Sciatic nerve (tissue), 2 donors: Measurements from ENCODE around the gene EPHA2. TPM values are rescaled to one million over a fixed set of nuclear protein-coding genes. Genes with fewer than 3 reads are reported as not detected.
"Not testable (repeated sequence)": the region's sequence is repeated elsewhere in the genome, so short reads cannot be mapped to it uniquely, and the experiment has no call there.

Experiments
- ATAC-seq: fragments of 200-7000 bp; cut with Tn5 transposase; one replicate; pipeline ENCODE4 v1.9.1; 2020; ENCODE audit warnings: mild to moderate bottlenecking, moderate library complexity
- DNase-seq: peaks from one replicate; pipeline ENCODE4 v3.0.0-alpha.2; 2020; ENCODE audit warnings: low spot score
- intact Hi-C: fragments of 100-400 bp; cut with DNase I; formaldehyde crosslinking; loops from one replicate; pipeline ENCODE4 v1.14.2; 2022
- total RNA-seq: library from RNA; stranded (reverse); fragmentation: NEBNext Ultra II Directional; extraction: Animal tissue kit (Norgen Biotek cat#: 25700); gene quantifications from one replicate; pipeline ENCODE4 v1.2.1, GENCODE V29; 2021
- donor health status: DM: no; HTN: no; CAD: no.
- donor health status: DM: no; HTN: no; CAD: no.

EPHA2 gene
- total RNA-seq: 31.3 TPM

DNA sequence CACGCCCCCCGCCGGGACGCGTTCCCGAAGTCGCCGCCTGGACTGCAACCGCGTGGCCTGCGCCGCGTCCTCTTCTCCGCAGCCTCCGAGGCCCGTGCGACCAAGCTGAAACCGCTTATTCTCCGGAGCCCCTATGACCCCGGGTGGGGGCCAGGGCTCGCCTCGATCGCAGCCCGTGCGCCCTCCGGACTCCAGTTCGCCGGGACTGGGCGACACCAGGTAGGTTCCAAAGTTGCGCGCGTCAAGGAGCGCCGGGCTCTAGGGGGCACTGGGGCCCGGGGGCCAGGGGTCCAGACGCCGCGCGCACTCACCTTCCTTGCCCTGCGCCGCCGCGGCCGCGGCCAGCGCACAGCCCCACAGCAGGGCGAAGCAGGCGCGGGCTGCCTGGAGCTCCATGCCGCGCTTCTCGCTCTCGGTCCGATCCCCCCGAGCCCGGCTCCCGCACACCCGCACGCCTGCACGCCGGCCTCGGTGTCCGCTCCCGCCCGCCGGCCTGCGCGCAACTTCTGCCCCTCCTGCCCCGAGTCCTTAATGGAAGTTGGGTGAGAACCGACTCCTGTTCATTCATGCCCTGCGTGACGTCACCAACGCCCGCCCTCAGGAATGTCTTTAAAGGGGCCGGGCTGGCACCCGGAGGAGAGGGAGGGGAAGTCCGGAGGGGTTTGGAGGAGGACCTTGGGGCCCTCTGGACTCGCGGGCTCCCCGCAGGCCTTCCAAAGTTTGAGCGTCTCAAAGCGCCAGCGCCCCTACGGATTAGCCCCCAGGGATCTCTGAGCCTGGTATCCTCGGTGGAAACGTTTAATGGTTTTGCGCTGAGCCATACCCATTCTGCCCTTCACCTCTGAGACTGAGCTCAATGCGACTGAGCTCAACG lies at the start of gene EPHA2:
TSS of gene EPHA2 (minus strand) at position 533 of the 874 bp plus-strand sequence. CDS start at position 396, 137 bp downstream.
- ATAC-seq (peak; percentile 64), DNase-seq (peak; percentile 94)
- intact Hi-C loops: no loop called here

DNA sequence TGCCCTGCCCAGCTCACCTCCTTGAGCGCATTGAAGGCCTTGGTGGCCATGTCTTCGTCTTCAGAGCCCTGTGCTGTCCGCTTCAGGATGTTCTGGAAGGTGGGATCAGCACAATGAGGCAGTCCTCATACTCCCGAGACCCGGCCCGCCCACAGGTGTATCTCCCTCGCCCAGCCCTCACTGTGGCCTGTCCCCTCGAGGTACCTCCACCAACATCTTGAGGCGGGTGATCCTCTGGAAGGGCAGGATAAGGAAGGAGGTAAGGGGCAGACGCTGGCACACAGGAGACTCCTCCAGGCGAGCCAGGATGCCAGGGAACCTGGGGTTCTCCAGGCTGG lies 49.4 kb upstream of the EPHA2 start:
- ATAC-seq (no peak), DNase-seq (no peak)
- intact Hi-C loops: no loop called here

DNA sequence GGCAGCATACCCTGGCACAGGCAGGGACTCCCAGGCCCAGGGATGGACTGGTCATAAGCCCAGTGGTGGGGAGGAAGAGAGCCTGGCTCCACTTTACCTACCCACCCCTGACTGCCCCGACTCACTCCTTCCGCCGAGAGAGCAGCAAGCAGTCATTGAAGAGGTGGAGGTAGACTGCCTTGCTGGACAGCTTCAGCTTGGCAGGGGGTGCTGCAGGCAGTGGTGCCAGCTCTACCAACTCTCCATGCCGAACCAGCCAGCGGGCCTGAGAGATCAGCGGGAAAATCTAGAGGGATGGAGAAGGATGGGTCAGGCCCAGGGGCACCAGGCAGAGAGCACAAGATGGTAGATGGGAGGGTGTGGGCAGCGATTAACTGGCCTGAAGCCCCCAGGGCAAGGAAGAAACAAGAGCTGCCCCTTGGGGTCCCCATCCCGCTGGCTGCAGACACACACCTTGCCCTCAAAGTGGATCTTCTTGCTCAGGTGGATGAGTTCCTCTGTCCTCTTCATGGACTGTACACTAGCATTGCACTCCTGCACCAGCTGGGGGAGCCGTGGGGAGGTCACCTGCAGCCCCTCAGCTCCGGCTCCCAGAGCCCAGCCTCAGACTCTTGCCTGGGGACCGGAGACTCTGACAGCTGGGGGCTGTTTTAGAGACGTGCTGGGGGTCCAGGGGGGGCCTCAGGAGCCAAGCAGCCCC lies 48.9 kb upstream of the EPHA2 start:
- intact Hi-C loops: loop anchor here (5.0 kb wide), 1 partner anchor 963 kb away; no protein-coding TSS in a partner anchor
- no peak for DNase-seq
- no peak for ATAC-seq

DNA sequence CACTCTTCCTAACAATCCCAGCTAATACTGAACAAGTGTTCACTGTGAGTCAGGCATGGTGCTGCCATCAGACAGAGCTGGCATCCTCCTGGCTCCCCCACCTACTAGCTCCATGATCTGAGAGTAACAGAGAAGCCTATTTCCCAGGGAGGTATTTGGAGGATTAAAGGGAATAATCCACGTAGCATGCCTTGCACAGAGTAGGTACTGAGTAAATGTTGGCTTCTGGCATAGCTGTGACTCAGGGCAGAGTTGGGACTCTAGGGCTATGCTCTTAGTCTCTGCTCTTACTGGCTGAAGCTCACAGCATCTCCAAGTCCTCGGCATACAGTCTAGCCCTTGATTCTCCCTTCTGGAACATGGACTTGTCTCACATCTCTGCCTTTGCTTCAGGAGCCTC lies 48.3 kb upstream of the EPHA2 start:
- DNase-seq: no peak
- ATAC-seq: no peak
- intact Hi-C loops: loop anchor here (5.0 kb wide), 1 partner anchor 963 kb away; no protein-coding TSS in a partner anchor

DNA sequence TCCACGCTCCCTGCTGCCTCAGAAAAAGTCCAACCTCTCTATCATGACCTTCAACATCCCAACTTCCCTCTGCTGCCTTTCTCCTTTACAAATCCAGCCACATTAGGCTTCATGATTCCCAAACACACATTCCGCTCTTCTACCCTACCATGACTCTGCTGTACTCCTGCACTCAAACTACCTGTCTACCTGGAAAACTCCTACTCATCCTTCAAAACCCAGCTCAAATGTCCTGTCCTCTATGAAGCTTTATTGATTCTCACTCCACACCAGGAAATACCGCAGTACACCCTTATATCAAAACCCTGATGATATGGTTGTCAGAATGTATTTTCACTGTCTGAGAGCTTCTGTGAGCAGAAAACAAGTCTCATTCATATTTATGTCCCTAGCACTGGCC lies 47.7 kb upstream of the EPHA2 start:
- intact Hi-C loops: loop anchor here (5.0 kb wide), 1 partner anchor 964 kb away; no protein-coding TSS in a partner anchor
- ATAC-seq (no peak), DNase-seq (no peak)

DNA sequence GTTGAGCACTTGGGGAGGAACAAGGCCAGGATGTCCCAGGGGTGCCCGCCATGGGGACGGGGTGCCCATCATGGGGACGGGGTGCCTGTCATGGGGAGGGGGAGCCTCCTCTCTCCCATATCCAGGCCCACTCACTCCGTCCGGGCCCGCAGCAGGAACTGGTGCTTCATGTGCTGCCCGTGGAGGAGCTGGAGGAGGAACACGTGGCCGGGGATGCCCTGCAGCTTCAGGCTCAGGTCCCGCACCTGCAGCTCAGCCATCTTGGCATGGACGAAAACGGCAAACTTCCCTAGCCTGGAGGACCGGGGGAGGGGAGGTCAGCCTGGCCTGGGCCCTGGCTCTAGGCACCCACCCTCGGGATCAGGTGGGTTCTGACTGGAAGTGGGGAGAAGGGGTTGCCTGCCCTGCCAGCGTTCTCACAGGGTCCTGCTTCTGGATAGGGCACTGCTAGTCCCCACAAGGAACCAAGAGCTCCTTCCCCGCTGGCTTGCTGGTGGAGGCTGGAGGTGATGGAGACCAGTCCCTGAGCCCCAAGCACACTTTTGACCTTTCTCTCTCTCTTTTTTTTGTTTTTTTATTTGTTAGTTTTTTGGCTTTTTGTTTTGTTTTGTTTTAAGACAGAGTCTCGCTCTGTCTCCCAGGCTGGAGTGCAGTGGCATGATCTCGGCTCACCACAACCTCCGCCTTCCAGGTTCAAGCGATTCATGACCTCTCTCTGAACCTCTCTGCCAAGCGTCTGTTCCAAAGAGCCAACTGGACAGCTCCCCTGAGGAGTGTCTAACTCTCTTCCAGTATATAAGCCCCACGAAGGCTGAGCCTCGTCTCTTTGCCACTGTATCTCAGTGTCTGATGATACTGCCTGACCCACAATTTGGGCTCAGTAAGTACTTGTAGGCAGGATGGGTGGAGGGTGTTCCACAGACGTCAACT lies 46.7 kb upstream of the EPHA2 start:
- intact Hi-C loops: loop anchor here (5.0 kb wide), 1 partner anchor 965 kb away; no protein-coding TSS in a partner anchor
- DNase-seq: no peak
- no peak for ATAC-seq

DNA sequence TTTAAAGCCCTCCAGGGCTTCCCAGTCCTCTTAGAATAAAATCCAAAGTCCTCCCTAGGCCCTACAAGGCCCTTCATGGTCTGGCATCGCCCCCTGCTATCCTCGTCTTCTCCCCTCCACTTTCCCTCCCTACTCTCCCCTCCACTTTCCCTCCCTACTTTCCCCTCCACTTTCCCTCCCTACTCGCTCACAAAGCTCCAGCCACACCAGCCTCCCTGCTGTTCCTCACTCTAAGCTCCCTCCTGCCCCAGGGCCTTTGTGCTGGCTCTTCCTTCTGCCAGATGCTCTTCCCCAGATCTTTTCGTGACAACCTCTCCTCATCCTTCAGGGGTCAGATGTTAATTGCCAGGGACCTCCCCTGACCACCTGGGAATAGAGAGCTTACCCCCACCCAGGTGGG lies 43.8 kb upstream of the EPHA2 start:
- DNase-seq: no peak
- ATAC-seq: no peak
- intact Hi-C loops: loop anchor here (5.0 kb wide), 1 partner anchor 968 kb away; no protein-coding TSS in a partner anchor

DNA sequence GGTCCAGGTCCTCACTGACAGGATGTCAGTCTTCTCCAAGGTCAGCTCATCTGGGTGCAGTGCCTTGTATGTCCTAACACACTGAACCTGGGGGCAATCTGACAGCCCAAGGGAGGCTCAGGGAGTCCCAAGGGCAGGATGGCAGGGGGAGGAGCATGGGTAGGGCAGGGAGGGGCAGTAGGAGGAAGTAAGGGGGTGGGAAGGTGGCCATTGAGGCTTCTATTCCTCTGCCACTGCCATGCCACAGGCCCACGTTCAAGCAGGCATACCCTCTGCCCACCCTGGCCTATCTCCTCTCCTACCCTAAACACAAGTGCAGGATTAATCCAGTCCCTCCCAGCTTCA lies 43.3 kb upstream of the EPHA2 start:
- ATAC-seq (no peak), DNase-seq (no peak)
- intact Hi-C loops: no loop called here

DNA sequence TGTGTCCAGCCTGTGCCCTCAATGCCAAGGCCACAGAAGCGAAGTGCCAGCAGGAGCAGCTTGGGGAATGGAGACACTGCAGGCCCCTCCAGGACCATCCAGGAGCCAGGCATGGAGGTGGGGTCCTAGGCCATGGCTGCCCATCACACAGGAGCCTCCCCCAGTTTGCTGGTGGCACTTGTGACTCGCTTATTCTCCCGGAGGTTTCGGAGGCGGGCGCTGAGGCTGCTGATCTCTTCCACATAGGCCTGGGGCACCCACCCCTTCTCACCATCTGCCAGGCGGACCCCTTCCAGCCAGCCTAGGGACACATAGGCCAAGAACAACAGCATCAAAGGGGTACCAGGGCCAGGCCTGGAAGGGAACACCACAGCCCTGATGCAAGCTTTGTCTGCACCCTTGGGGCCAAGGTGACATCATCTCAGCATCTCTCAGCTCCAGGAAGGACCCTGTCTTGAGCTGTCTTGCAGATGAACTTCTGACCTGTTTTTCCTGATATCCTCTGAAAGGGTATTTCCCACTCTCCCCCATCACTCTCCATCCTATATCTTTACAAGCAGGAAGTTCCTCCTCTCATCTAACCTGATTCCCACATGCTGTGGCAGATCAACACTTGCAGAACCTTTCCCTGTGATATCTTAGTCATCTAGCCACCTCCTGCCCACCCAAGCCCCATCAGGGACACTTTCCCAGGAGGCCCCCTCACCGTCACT lies 42.7 kb upstream of the EPHA2 start:
- DNase-seq (no peak), ATAC-seq (no peak)
- intact Hi-C loops: no loop called here

DNA sequence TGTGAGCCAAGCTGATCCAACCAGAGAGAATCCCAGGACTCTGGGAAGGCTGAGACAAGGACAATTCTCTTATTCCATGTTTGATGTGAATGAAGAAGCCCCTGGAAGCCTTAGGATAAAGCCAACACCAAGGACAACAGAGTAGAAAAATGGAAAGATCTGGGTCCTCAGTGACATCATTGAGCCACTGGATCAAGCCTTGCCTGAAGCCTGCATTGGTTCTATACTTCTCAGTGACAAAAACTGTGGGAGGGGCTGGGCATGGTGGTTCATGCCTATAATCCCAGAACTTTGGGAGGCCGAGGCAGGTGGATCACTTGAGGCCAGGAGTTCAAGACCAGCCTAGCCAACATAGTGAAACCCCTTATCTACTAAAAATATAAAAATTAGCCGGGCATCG lies 41.0 kb upstream of the EPHA2 start:
- intact Hi-C loops: no loop called here
- ATAC-seq: no peak
- DNase-seq: no peak

DNA sequence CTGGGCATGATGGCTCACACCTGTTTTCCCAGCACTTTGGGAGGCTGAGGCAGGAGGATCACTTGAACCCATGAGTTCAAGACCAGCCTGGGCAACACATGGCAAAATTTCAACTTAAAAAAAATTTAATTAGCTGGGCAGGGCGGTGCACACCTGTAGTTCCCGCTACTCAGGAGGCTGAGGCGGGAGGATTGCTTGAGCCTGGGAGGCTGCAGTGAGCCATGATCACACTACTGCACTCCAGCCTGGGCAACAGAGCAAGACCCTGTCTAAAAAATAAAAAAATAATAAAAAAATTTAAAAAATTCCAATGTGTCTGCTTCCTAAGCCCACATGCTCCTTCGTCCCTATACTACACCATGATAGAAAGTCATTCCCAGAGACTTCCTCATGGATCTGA lies 40.3 kb upstream of the EPHA2 start:
- intact Hi-C loops, ATAC-seq, DNase-seq: not testable (repeated sequence)

DNA sequence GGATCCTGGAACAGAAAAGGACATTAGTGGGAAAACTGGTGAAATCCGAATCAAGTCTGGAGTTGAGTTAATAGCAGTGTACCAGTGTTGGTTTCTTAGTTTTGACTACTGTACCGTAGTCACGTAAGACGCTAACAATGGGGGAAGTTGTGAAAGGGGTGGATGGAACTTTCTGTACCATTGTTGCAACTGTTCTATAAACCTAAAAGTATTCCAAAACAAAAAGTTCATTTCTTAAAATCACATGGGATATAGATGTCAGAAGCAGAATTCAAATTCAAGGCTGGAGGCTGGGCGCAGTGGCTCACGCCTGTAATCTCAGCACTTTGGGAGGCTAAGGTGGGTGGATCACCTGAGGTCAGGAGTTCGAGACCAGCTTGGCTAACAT lies 39.6 kb upstream of the EPHA2 start:
- DNase-seq: no peak
- intact Hi-C loops: no loop called here
- ATAC-seq: no peak

DNA sequence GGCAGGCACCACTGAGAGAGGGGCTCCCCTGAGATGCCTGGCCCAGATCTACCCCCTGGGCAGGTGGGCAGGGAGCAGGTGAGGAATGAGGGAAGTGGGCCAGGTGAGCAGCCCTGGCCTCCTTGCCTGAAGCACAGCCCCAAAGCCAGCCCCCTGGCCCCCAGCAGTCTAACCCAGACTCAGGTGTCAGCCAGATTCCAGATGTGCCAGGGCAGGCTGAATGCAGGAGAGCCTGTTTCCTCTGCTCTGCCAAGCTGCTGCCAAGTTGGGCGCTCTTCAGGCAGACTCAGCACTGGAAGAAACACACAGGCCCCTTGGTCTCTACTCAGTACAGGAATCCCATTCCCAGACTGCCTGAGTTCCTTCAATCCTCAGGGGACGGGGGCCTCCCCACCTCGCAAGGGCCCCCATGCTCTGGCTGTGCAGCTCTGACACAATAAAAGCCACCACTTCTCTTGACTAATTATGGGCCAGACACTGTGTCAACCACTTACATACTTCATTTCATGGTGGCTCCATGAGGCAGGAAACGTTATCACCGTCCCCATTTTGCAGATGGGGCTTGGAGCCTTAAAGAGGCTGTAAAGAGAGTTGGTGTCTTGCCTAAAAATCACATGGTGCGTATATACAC lies 36.2 kb upstream of the EPHA2 start:
- DNase-seq (no peak), ATAC-seq (no peak)
- intact Hi-C loops: no loop called here

DNA sequence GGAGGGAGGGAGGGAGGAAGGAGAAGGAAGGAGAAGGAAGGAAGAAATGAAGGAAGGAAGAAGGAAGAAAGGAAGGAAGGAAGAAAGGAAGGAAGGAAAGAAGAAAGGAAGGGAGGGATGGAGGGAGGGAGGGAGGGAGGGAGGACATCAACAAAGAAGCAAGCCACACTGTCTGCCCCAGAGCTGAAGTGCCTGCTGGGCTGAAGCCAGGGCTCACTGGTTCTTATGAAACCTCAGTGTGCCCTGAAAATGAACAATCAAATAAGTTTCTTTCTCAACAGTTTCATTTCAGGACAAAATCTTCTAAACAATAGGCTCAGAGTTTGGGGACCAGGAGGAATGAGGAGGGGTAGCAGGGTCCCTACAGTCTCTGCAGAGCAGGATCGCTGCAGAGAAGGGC lies 35.4 kb upstream of the EPHA2 start:
- intact Hi-C loops: no loop called here
- DNase-seq (no peak), ATAC-seq (no peak)

DNA sequence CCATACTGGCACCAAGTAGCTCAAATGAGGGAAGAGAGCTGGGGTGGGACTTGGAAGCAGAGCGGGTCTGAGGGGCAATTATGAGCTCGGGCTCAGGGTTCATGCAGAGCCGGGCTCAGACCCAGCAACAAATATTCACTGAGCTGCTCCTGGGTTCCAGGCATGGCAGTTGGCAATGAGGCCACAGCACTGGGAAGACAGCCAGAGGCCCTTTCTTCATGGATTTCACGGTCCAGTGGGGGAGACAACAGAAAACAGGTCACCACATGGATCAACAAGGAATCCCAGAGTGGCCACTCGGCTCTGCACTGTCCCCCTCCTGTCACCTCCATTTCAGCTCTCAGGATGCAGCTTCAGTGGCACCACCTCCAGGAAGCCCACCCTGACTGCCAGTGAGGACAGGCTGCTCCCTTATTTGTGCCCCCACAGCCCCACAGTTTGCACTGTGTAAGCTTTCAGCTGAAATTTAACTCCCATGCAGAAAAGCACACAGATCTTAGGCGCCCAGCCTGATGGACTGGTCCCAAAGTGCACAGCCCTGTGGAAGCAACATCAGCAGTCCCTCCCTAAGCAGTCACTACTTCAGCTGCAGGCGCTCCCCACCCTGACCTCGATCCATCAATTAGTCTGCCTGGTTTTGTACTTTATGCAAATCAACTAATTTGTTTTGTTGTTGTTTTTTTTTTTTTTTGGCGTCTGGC lies 34.2 kb upstream of the EPHA2 start:
- intact Hi-C loops: loop anchor here (5.0 kb wide), 1 partner anchor 113 kb away; no protein-coding TSS in a partner anchor
- ATAC-seq (no peak), DNase-seq (no peak)

DNA sequence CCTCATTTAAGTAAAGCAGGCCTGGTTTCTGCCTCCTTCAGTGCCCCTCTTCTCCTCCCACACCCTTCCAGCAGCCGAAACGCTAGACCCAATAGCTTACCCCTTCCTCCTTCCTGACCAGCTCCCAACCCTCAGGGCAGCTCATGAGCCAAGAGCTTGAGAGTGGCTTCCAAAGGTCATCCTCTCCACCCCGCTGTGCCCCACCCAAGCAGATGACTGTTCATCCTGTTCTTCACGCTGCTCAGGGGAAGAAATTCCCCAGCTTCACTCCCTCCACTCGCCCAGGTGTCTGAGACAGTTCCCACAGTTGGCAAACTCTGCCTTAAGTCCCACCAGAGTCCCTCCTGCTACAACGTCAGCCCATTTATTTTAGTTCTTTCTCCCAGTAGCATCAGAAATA lies 33.1 kb upstream of the EPHA2 start:
- intact Hi-C loops: loop anchor here (5.0 kb wide), 1 partner anchor 112 kb away; no protein-coding TSS in a partner anchor
- no peak for DNase-seq
- ATAC-seq: peak; percentile 65

DNA sequence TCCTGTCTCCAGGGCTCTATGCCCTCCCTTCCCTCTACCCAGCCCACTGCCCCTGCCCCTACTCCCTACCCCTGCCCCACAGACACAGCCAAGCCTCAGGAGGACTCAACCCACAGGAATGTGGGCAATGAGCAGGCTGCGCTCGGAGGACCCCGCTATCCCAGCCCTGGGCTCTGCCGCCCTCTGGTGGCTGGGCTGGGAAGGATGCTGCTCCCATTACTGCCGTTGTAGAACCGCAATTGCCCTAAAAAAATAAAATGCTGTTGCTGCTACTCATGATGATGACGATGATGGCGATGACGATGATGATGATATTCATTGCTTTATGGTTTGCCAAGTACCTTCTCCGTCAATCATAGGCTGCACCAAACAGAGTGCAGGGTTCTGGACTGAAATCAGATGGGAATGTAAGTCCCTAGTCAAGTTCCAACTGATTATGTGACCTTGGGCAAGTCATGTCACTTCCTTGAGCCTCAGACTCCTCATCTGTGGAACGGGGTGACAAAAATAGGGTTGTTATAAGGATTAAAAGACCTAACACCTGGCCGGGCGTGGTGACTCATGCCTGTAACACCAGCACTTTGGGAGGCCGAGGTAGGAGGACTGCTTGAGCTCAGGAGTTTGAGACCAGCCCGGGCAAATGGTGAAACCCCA lies 32.0 kb upstream of the EPHA2 start:
- peak; percentile 88 for DNase-seq

More for the DNA sequence above, 32.0 kb upstream of the EPHA2 start:
- peak; percentile 78 for ATAC-seq
- intact Hi-C loops: loop anchor here (5.0 kb wide), 1 partner anchor 111 kb away; no protein-coding TSS in a partner anchor
